Measurements from ENCODE around the gene VIPAS39.

- TF ChIP-seq POLR2AphosphoS5 (IDR thresholded peaks at IDR 0.05) (no peak), CTCF (IDR thresholded peaks at IDR 0.05) (no peak), EP300 (IDR thresholded peaks at IDR 0.05) (no peak), POLR2A (IDR thresholded peaks at IDR 0.05) (no peak)
Observed at GRCh38 chr14:77474479-77475177, 17.2 kb upstream of the VIPAS39 start.
